Astrocyte of the cerebellum (primary cell): ENCODE results near the gene DCXR.

Experiments
- DNase-seq: peaks from one replicate; pipeline ENCODE4 v3.0.0-alpha.2; 2011; ENCODE audit warnings: low read depth
- H3K4me3 ChIP-seq: 2 replicates; pipeline ENCODE4 v1.5.1; 2011; ENCODE audit warnings: mild to moderate bottlenecking, low read depth, low read length, moderate library complexity
- CTCF ChIP-seq: IDR thresholded peaks from 2 replicates; pipeline ENCODE4 v1.5.1; 2012; ENCODE audit warnings: low read length, low read depth, moderate library complexity, mild to moderate bottlenecking; ENCODE audit errors: missing control alignments
- in situ Hi-C: cut with HindIII; loops from 2 replicates; pipeline ENCODE4 v1.10.0; 2017; ENCODE audit warnings: low sequenced_read_pairs

Gene DCXR

GRCh38 chr17:82079001-82079677, 41.6 kb upstream of the DCXR start:
- no peak overlapping the region for H3K4me3 ChIP-seq
- no peak for TF ChIP-seq CTCF
- DNase-seq = no peak
- in situ Hi-C loops = no loop called here

- TF ChIP-seq CTCF = no peak
- in situ Hi-C loops = no loop called here
- no peak for DNase-seq
- H3K4me3 ChIP-seq = no peak overlapping the region
Measured at GRCh38 chr17:82078433-82078832, 40.9 kb upstream of the DCXR start.

- H3K4me3 ChIP-seq = no peak overlapping the region
- TF ChIP-seq CTCF = no peak
- in situ Hi-C loops = no loop called here
- no peak for DNase-seq
Measured at GRCh38 chr17:82077617-82078358, 40.3 kb upstream of the DCXR start.

GRCh38 chr17:82076785-82077591, 39.5 kb upstream of the DCXR start:
- no peak overlapping the region for H3K4me3 ChIP-seq
- no peak for TF ChIP-seq CTCF
- no peak for DNase-seq
- in situ Hi-C loops = no loop called here

- H3K4me3 ChIP-seq = no peak overlapping the region
- in situ Hi-C loops = no loop called here
- DNase-seq = no peak
- TF ChIP-seq CTCF = no peak
Measured at GRCh38 chr17:82076018-82076784, 38.7 kb upstream of the DCXR start.

- no peak for DNase-seq
- TF ChIP-seq CTCF = no peak
- in situ Hi-C loops = no loop called here
- no peak overlapping the region for H3K4me3 ChIP-seq
Measured at GRCh38 chr17:82073446-82073845, 35.9 kb upstream of the DCXR start.
